Right lobe of liver (tissue), 4 donors: ENCODE data around the gene DEDD.

Experiments used
- CTCF ChIP-seq, 4 donors: fragments of 200-600 bp in 3 of 4; fragments of 450-650 bp in 1 of 4; IDR thresholded peaks; one replicate each; pipeline versions ENCODE4 v1.5.1 to v1.8.0; 2016 to 2022; ENCODE audit warnings: antibody characterized with exemption in 4 of 4, mild to moderate bottlenecking in 2 of 4
- POLR2A ChIP-seq: fragments of 450-650 bp; IDR thresholded peaks from one replicate; pipeline ENCODE4 v1.6.1; 2017; ENCODE audit warnings: antibody characterized with exemption, mild to moderate bottlenecking
- donor health status: DM: no; HTN: no; CAD: no.
- donor health status: DM: no; HTN: no; CAD: no.
- donor health status: DM: no; HTN: yes; CAD: no.

- no peak for TF ChIP-seq POLR2A
- no peak for TF ChIP-seq CTCF (IDR thresholded peaks at IDR 0.05)
Measured at GRCh38 chr1:161140755-161141400, 8.4 kb upstream of the DEDD start.
